ENCODE results near the gene COPG1.

GRCh38 chr3:129233538-129233937 is 15.9 kb upstream of the COPG1 start:
- TF ChIP-seq, protein P1, sequence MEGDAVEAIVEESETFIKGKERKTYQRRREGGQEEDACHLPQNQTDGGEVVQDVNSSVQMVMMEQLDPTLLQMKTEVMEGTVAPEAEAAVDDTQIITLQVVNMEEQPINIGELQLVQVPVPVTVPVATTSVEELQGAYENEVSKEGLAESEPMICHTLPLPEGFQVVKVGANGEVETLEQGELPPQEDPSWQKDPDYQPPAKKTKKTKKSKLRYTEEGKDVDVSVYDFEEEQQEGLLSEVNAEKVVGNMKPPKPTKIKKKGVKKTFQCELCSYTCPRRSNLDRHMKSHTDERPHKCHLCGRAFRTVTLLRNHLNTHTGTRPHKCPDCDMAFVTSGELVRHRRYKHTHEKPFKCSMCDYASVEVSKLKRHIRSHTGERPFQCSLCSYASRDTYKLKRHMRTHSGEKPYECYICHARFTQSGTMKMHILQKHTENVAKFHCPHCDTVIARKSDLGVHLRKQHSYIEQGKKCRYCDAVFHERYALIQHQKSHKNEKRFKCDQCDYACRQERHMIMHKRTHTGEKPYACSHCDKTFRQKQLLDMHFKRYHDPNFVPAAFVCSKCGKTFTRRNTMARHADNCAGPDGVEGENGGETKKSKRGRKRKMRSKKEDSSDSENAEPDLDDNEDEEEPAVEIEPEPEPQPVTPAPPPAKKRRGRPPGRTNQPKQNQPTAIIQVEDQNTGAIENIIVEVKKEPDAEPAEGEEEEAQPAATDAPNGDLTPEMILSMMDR (IDR thresholded peaks at IDR 0.05; ENCODE audit: poor library complexity): no peak
- TF ChIP-seq EZH2phosphoT487 (IDR thresholded peaks at IDR 0.05; ENCODE audit: low read depth, severe bottlenecking, unreplicated experiment) (no peak), EZH2 (IDR thresholded peaks at IDR 0.05; ENCODE audit: borderline replicate concordance) (no peak)

All from hepatocyte (in vitro differentiated cells).